Muscle layer of colon (tissue), 2 donors: Measurements from ENCODE around the gene CACFD1.
"Not testable (repeated sequence)": the region's sequence is repeated elsewhere in the genome, so short reads cannot be mapped to it uniquely, and the experiment has no call there.

Experiments used
- H3K27ac ChIP-seq: one replicate; pipeline ENCODE4 v1.7.0; 2013; ENCODE audit warnings: low read depth, mild to moderate bottlenecking, low read length, moderate library complexity
- H3K27me3 ChIP-seq, 2 donors: one replicate each; pipeline ENCODE4 v1.7.0; 2013; ENCODE audit warnings: low read length in 2 of 2, mild to moderate bottlenecking in 2 of 2; ENCODE audit not compliant: insufficient read depth in 2 of 2, control insufficient read depth in 1 of 2
- H3K36me3 ChIP-seq: one replicate; pipeline ENCODE4 v1.7.0; 2013; ENCODE audit warnings: mild to moderate bottlenecking, low read length; ENCODE audit not compliant: insufficient read depth
- H3K4me1 ChIP-seq: one replicate; pipeline ENCODE4 v1.7.0; 2013; ENCODE audit warnings: mild to moderate bottlenecking, low read length; ENCODE audit not compliant: insufficient read depth
- H3K4me3 ChIP-seq, 2 donors: one replicate each; pipeline ENCODE4 v1.7.0; 2013; ENCODE audit warnings: low read length in 2 of 2, low read depth in 1 of 2, mild to moderate bottlenecking in 1 of 2, moderate library complexity in 1 of 2
- H3K9ac ChIP-seq: one replicate; pipeline ENCODE4 v1.7.0; 2013; ENCODE audit warnings: low read length
- H3K9me3 ChIP-seq: one replicate; pipeline ENCODE4 v1.7.0; 2013; ENCODE audit warnings: mild to moderate bottlenecking, low read length
- donor health status: abdominal sarcoma.
- donor health status: Adenocarcinoma of cecum.

CACFD1 gene

DNA sequence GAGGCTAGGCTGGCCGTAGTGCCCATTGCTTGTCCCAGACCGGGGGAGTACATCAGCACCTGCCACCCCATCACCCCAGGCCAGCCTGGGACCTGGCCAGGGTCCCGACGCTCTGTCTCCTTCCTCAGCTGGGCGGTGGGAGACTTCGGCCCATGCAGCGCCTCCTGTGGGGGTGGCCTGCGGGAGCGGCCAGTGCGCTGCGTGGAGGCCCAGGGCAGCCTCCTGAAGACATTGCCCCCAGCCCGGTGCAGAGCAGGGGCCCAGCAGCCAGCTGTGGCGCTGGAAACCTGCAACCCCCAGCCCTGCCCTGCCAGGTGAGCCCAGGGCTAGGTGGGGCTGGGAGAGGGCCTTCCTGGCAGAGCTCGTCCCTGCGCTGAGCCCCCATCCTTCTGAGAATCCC lies 16.5 kb upstream of the CACFD1 start:
- Histone ChIP-seq H3K4me3 (no peak overlapping the region), H3K9ac (no peak overlapping the region), H3K4me1 (no peaks in the 10 kb centered on the region), H3K27ac (no peak overlapping the region), H3K27me3 (no peaks in the 10 kb centered on the region), H3K36me3 (no peaks in the 10 kb centered on the region), H3K9me3 (no peaks in the 10 kb centered on the region)

DNA sequence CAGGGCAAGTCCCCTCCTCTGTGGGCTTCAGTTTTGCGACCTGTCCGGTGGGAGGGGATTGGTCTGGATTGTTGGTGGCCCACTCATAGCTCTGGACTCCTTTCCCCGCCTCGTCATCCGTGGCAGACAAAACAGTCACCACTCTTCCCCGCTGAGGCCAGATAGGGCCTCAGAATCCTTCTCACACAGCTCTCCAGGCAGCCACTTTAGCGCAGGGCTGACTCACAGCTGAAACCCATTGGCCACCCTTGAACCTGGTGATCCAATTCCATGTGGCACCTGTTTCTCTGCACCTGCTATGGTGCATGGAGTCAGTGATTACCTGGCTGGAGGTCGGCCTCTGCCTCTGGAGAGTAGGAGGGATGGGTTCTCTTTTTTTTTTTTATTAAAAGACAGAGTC lies 15.8 kb upstream of the CACFD1 start:
- H3K4me3 ChIP-seq, result no peak overlapping the region
- H3K9ac ChIP-seq, result no peak overlapping the region
- no peaks in the 10 kb centered on the region for H3K27me3 ChIP-seq
- no peaks in the 10 kb centered on the region for H3K9me3 ChIP-seq
- no peaks in the 10 kb centered on the region for H3K4me1 ChIP-seq
- no peaks in the 10 kb centered on the region for H3K36me3 ChIP-seq
- no peak overlapping the region for H3K27ac ChIP-seq

DNA sequence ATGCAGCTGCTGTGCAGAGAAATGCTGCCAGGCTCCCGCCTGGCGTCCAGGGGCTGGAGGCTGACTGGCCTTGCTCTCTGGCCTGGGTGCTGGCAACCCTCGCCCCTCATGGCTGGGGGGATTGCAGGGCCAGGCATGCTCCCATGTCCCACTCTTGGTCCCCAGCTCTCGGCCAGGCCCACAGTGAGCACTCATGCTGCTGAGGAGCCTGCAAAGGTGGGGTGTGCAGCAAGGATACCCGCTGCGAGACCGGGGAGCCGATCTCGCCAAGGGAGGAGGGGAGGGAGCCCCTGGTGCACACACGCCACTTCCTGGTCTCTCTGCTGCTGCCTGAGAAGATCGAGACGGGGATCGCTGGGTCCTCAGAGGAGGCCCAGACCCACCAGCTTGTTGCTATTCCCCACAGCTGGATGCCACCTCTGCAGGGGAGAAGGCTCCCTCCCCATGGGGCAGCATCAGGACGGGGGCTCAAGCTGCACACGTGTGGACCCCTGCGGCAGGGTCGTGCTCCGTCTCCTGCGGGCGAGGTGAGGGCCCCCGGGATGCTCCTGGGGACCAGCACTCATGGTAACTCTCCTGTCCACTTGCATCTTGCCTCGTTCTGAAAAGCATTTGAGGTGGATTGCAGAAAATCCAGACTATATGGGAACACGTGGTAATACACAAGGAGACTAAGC lies 14.3 kb upstream of the CACFD1 start:
- Histone ChIP-seq H3K9me3 (no peaks in the 10 kb centered on the region), H3K27ac (no peak overlapping the region), H3K4me1 (no peaks in the 10 kb centered on the region), H3K36me3 (no peaks in the 10 kb centered on the region), H3K9ac (no peak overlapping the region), H3K27me3 (no peaks in the 10 kb centered on the region), H3K4me3 (no peak overlapping the region)

DNA sequence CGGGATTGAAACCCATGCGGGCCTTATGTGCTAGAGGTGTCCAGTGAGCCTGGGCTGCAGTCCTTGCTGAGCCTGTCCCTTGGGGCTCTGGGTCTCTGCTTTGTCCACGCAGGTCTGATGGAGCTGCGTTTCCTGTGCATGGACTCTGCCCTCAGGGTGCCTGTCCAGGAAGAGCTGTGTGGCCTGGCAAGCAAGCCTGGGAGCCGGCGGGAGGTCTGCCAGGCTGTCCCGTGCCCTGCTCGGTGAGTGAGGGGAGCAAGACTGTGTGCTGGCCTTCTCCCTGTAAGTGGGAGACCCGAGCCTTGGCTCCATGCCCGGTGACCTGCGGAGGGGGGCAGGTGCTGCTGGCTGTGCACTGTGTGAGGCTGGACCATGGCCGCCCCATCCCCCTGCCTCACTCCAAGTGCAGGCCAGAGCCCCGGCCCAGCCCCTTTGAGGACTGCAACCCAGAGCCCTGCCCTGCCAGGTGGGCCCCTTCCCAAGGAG lies 11.2 kb upstream of the CACFD1 start:
- H3K36me3 ChIP-seq, result no peaks in the 10 kb centered on the region
- no peaks in the 10 kb centered on the region for H3K4me1 ChIP-seq
- H3K4me3 ChIP-seq, result no peak overlapping the region
- H3K9ac ChIP-seq, result no peak overlapping the region
- H3K27me3 ChIP-seq, result no peaks in the 10 kb centered on the region
- no peaks in the 10 kb centered on the region for H3K9me3 ChIP-seq
- no peak overlapping the region for H3K27ac ChIP-seq

DNA sequence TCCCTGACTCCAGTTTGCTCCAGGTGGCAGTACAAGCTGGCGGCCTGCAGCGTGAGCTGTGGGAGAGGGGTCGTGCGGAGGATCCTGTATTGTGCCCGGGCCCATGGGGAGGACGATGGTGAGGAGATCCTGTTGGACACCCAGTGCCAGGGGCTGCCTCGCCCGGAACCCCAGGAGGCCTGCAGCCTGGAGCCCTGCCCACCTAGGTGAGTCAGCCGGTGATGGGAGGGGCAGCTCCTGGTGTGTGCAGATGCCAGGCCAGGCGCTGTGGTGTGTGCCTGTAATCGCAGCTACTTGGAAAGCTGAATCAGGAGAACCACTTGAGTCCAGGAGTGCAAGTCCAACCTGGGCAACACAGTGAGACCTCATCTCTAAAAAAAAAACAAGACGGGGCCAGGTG lies 10.0 kb upstream of the CACFD1 start:
- H3K4me1 ChIP-seq, result no peaks in the 10 kb centered on the region
- H3K27ac ChIP-seq, result no peak overlapping the region
- H3K36me3 ChIP-seq, result no peaks in the 10 kb centered on the region
- no peaks in the 10 kb centered on the region for H3K9me3 ChIP-seq
- no peak overlapping the region for H3K9ac ChIP-seq
- no peaks in the 10 kb centered on the region for H3K27me3 ChIP-seq
- H3K4me3 ChIP-seq, result no peak overlapping the region

DNA sequence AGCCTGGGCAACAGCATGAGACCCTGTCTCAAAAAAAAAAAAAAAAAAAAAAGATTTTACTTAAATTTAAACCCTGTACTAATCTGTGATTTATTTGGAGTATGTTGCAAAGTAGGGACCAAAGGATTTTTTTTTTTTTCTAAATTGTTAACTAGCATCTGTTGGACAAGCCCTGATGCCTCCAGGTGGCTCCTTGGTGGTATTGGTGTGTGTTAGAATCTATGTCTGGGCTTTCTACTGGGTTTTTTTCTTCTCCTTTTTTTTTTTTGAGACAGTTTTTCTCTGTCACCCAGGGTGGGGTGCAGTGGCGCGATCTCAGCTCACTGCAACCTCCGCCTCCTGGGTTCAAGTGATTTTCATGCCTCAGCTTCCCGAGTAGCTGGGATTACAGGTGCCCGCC lies 7.9 kb upstream of the CACFD1 start:
- H3K4me1 ChIP-seq, H3K27me3 ChIP-seq, H3K27ac ChIP-seq, H3K9ac ChIP-seq, H3K4me3 ChIP-seq, H3K36me3 ChIP-seq, H3K9me3 ChIP-seq: not testable (repeated sequence)

DNA sequence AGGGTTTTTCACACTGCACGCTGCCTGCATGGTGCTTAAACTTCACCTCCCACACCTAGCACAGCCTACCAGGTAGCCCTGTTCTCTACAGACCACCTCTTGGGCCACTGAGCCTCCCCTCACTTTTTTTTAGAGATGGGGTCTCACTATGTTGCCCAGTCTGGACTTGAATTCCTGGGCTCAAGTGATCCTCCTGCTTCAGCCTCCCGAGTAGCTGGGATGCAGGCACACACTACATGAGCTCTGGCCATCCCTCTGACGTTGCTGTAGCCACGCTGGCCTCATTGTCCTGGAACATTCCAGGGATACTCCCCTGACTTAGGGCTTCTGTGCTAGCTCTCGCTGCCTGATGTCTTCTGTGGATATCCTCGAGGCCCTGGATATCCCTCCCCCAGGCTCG lies 7.2 kb upstream of the CACFD1 start:
- Histone ChIP-seq H3K27ac (no peak overlapping the region), H3K27me3 (no peaks in the 10 kb centered on the region), H3K4me3 (no peak overlapping the region), H3K9ac (no peak overlapping the region), H3K36me3 (no peaks in the 10 kb centered on the region), H3K4me1 (no peaks in the 10 kb centered on the region), H3K9me3 (no peaks in the 10 kb centered on the region)

DNA sequence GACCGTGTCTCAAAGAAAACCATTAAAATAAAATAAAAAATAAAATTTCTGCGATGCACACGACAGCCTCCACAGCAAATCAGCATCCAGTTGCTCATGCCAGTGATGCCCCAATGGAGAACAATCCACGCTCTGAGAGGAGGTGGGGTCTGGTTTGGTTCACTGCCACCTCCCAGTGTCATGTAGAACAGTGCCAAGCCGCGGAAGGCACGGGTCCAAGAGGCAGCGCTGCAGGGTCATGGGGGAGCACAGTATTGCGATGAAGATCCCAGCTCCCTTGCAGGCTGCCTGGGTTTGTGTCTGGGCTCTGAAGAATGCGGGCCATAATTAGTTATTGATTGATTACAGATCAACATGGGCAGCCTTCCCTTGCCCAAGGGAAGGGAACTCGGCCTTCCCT lies 6.1 kb upstream of the CACFD1 start:
- no peaks in the 10 kb centered on the region for H3K4me1 ChIP-seq
- H3K9me3 ChIP-seq, result no peaks in the 10 kb centered on the region
- H3K9ac ChIP-seq, result no peak overlapping the region
- H3K4me3 ChIP-seq, result no peak overlapping the region
- no peaks in the 10 kb centered on the region for H3K27me3 ChIP-seq
- H3K27ac ChIP-seq, result no peak overlapping the region
- no peaks in the 10 kb centered on the region for H3K36me3 ChIP-seq

DNA sequence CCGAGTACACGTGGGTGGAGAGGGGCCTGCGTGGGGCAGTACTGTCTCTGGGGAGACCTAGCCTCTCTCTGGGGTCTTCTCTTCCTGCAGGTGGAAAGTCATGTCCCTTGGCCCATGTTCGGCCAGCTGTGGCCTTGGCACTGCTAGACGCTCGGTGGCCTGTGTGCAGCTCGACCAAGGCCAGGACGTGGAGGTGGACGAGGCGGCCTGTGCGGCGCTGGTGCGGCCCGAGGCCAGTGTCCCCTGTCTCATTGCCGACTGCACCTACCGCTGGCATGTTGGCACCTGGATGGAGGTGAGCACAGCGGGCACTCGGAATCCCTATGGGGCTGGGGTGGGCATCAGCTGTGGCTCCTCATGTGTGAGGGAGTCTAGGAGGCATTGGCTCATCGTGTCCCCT lies 5.5 kb upstream of the CACFD1 start:
- Histone ChIP-seq H3K4me3 (no peak overlapping the region), H3K9ac (no peak overlapping the region), H3K4me1 (peaks cover 7% of the 10 kb centered on the region), H3K27ac (no peak overlapping the region), H3K27me3 (no peaks in the 10 kb centered on the region), H3K36me3 (no peaks in the 10 kb centered on the region), H3K9me3 (no peaks in the 10 kb centered on the region)

DNA sequence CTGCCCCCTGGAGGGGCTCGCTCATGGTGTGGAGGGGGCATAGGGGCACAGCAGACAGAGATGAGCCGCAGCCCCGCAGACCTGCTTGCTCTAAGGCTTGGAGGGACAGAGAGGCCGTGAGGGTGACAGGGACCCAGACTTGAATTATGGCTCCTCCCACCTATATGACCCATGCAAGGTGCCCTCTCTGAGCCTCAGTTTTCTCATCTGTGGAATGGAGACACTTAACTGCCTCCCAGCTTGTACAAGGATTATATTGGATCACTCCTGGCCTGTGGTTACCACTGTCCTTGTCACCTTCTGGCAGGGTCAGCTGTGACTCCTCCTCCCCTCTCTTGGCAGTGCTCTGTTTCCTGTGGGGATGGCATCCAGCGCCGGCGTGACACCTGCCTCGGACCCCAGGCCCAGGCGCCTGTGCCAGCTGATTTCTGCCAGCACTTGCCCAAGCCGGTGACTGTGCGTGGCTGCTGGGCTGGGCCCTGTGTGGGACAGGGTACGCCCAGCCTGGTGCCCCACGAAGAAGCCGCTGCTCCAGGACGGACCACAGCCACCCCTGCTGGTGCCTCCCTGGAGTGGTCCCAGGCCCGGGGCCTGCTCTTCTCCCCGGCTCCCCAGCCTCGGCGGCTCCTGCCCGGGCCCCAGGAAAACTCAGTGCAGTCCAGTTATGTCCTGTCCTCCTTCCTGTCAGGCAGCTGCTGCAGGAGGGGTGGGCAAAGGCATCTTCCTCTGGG lies 4.7 kb upstream of the CACFD1 start:
- Histone ChIP-seq H3K9ac (no peak overlapping the region), H3K27ac (no peak overlapping the region), H3K27me3 (no peaks in the 10 kb centered on the region), H3K9me3 (no peaks in the 10 kb centered on the region), H3K4me1 (peaks cover 7% of the 10 kb centered on the region), H3K36me3 (no peaks in the 10 kb centered on the region), H3K4me3 (no peak overlapping the region)

DNA sequence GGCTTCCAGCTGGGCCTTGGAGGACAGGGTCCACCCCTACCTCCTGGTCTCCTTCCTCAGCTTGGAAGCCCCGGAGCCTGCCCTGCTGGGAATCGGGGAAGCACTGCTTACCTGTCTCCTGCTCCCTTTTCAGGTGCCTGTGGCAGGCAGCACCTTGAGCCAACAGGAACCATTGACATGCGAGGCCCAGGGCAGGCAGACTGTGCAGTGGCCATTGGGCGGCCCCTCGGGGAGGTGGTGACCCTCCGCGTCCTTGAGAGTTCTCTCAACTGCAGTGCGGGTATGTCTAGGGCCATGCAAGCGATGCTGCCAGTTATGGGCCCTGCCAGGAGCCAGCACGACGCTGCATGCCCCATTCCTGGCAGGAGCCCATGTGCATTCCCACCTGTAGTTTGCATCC lies 3.8 kb upstream of the CACFD1 start:
- Histone ChIP-seq H3K9ac (no peak overlapping the region), H3K9me3 (no peaks in the 10 kb centered on the region), H3K36me3 (no peaks in the 10 kb centered on the region), H3K4me1 (peaks cover 12% of the 10 kb centered on the region), H3K27me3 (no peaks in the 10 kb centered on the region), H3K27ac (no peak overlapping the region), H3K4me3 (no peak overlapping the region)

DNA sequence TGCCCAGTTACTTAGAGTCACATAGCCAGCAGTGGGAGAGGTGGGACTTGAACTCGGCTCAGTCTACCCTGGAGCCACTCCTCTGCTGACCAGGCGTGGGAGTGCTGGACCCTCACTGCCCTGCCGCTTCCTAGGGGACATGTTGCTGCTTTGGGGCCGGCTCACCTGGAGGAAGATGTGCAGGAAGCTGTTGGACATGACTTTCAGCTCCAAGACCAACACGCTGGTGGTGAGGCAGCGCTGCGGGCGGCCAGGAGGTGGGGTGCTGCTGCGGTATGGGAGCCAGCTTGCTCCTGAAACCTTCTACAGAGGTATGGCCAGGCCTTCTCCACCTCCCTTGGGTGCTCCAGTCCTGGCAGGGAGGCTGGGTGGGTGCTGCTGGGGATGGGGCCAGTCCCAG lies 3.4 kb upstream of the CACFD1 start:
- no peaks in the 10 kb centered on the region for H3K9me3 ChIP-seq
- H3K9ac ChIP-seq, result no peak overlapping the region
- no peak overlapping the region for H3K4me3 ChIP-seq
- H3K27ac ChIP-seq, result no peak overlapping the region
- peaks cover 16% of the 10 kb centered on the region for H3K4me1 ChIP-seq
- no peaks in the 10 kb centered on the region for H3K36me3 ChIP-seq
- no peaks in the 10 kb centered on the region for H3K27me3 ChIP-seq
